ENCODE data around the gene NACA2. TPM values are rescaled to one million over a fixed set of nuclear protein-coding genes. Genes with fewer than 3 reads are reported as not detected.

NACA2 gene
- not detected for total RNA-seq

GRCh38 chr17:61591018-61591417, at the start of gene NACA2:
NACA2 (minus strand) TSS chr17:61591219; CDS start chr17:61591180, 39 bp downstream.

Other genes starting within 250 kb of the NACA2 start
- gene TBX2, start 191.4 kb downstream of the NACA2 start, total RNA-seq = 1.3 TPM
- gene TBX4, start 138.8 kb downstream of the NACA2 start, total RNA-seq = not detected

Measured in parietal lobe (tissue), 1 donor.